ENCODE data around the gene SEC63. TPM values are rescaled to one million over a fixed set of nuclear protein-coding genes. Genes with fewer than 3 reads are reported as not detected.

Gene SEC63
- total RNA-seq, 1 experiment from 2014 or later, result 124 TPM

GRCh38 chr6:107981695-107982094 lies 23.7 kb upstream of the SEC63 start:
- Mint-ChIP-seq H3K4me3 (ENCODE audit: unreplicated experiment) (no peak overlapping the region), H3K4me1 (ENCODE audit: low read depth, unreplicated experiment) (no peaks in the 10 kb centered on the region), H3K27ac (ENCODE audit: unreplicated experiment) (no peak overlapping the region), H3K36me3 (ENCODE audit: insufficient read depth, unreplicated experiment) (no peaks in the 10 kb centered on the region), H3K27me3 (ENCODE audit: insufficient read depth, unreplicated experiment) (no peaks in the 10 kb centered on the region), H3K9me3 (ENCODE audit: unreplicated experiment) (no peaks in the 10 kb centered on the region)
- CTCF ChIA-PET, result interaction anchor here (2.4 kb wide), 1 partner anchor 68 kb away, joined by 21 read pairs; no protein-coding TSS in a partner anchor
- Histone ChIP-seq H3K4me3 (ENCODE audit: low read depth, low read length) (no peak overlapping the region), H3K4me1 (no peaks in the 10 kb centered on the region), H3K36me3 (ENCODE audit: control insufficient read depth, insufficient read depth, low read length) (no peaks in the 10 kb centered on the region), H3K9me3 (no peaks in the 10 kb centered on the region), H3K27me3 (replicated peaks; ENCODE audit: control insufficient read depth, insufficient read depth, low read length) (no peaks in the 10 kb centered on the region)
- TF ChIP-seq CTCF (IDR thresholded peaks at IDR 0.05; ENCODE audit: insufficient read depth in 1 of 2, low read depth in 1 of 2, low read length in 1 of 2, severe bottlenecking in 1 of 2, unreplicated experiment in 1 of 2), result no peak
- no peak for DNase-seq
- intact Hi-C loops (cut with micrococcal nuclease; ENCODE audit: unreplicated experiment), result loop anchor here (5.0 kb wide), 1 partner anchor 51 kb away; no protein-coding TSS in a partner anchor
- no TSS peak for BruUV-seq (replicated peaks)
- POLR2A ChIA-PET, result no interaction called here

GRCh38 chr6:107977283-107977682 lies 19.3 kb upstream of the SEC63 start:
- peak; percentile 39 to 64 for TF ChIP-seq CTCF (IDR thresholded peaks at IDR 0.05; ENCODE audit: insufficient read depth in 1 of 2, low read depth in 1 of 2, low read length in 1 of 2, severe bottlenecking in 1 of 2, unreplicated experiment in 1 of 2)
- Histone ChIP-seq H3K4me1 (peaks cover 7% of the 10 kb centered on the region; the same call in 1 of the 2 replicates), H3K9me3 (no peaks in the 10 kb centered on the region), H3K4me3 (ENCODE audit: low read depth, low read length) (no peak overlapping the region), H3K36me3 (ENCODE audit: control insufficient read depth, insufficient read depth, low read length) (no peaks in the 10 kb centered on the region), H3K27me3 (replicated peaks; ENCODE audit: control insufficient read depth, insufficient read depth, low read length) (no peaks in the 10 kb centered on the region)
- no peak overlapping the region for H3K27ac Mint-ChIP-seq (ENCODE audit: unreplicated experiment)
- BruUV-seq (replicated peaks), result no TSS peak
- CTCF ChIA-PET, result interaction anchor here (0.8 to 2.7 kb wide), 3 partner anchors 25 to 72 kb away, joined by 3 to 21 read pairs (median 4); no protein-coding TSS in a partner anchor
- H3K36me3 Mint-ChIP-seq (ENCODE audit: insufficient read depth, unreplicated experiment), result no peaks in the 10 kb centered on the region
- no peak overlapping the region for H3K4me3 Mint-ChIP-seq (ENCODE audit: unreplicated experiment)
- DNase-seq, result peak in 1 of 2 experiments; percentile 40
- no peaks in the 10 kb centered on the region for H3K9me3 Mint-ChIP-seq (ENCODE audit: unreplicated experiment)
- no peaks in the 10 kb centered on the region for H3K27me3 Mint-ChIP-seq (ENCODE audit: insufficient read depth, unreplicated experiment)
- POLR2A ChIA-PET, result interaction anchor here (0.6 kb wide), 1 partner anchor 216 kb away, joined by 23 read pairs; no protein-coding TSS in a partner anchor
- peaks cover 16% of the 10 kb centered on the region for H3K4me1 Mint-ChIP-seq (ENCODE audit: low read depth, unreplicated experiment)
- intact Hi-C loops (cut with micrococcal nuclease; ENCODE audit: unreplicated experiment), result no loop called here

DNA sequence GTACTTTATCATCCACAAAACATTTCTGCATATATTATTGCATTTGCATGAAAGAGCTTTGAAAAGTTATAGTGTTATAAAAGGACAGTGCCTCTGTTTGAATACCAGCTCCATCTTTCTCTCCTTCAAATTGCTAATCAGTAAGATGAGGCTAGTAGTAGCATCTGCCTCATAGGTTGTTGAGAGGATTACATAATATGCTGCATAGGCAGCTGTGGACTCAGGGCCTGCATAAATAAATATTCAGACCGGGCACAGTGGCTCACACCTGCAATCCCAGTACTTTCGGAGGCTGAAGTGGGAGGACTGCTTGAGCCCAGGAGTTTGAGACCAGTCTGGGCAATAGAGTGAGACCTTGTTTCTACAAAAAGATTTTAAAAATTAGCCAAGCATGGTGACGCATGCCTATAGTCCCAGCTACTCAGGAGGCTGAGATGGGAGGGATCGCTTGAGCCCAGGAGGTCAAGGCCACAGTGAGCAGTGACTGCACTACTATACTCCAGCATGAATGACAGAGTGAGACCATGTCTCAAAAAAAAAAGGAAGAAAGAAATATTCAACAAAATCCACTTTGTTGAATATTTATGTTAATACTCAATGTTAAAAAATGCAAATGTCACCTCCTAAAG lies 18.3 kb upstream of the SEC63 start:
- peaks cover 7% of the 10 kb centered on the region; the same call in 1 of the 2 replicates for H3K4me1 ChIP-seq
- DNase-seq, result no peak
- Mint-ChIP-seq H3K4me3 (ENCODE audit: unreplicated experiment) (no peak overlapping the region), H3K9me3 (ENCODE audit: unreplicated experiment) (no peaks in the 10 kb centered on the region), H3K36me3 (ENCODE audit: insufficient read depth, unreplicated experiment) (no peaks in the 10 kb centered on the region), H3K4me1 (ENCODE audit: low read depth, unreplicated experiment) (peaks cover 18% of the 10 kb centered on the region), H3K27ac (ENCODE audit: unreplicated experiment) (no peak overlapping the region), H3K27me3 (ENCODE audit: insufficient read depth, unreplicated experiment) (no peaks in the 10 kb centered on the region)
- H3K36me3 ChIP-seq (ENCODE audit: control insufficient read depth, insufficient read depth, low read length), result no peaks in the 10 kb centered on the region
- H3K27me3 ChIP-seq (replicated peaks; ENCODE audit: control insufficient read depth, insufficient read depth, low read length), result no peaks in the 10 kb centered on the region
- POLR2A ChIA-PET, result no interaction called here
- H3K9me3 ChIP-seq, result no peaks in the 10 kb centered on the region
- CTCF ChIA-PET, result no interaction called here
- TF ChIP-seq CTCF (IDR thresholded peaks at IDR 0.05; ENCODE audit: insufficient read depth in 1 of 2, low read depth in 1 of 2, low read length in 1 of 2, severe bottlenecking in 1 of 2, unreplicated experiment in 1 of 2), result no peak
- intact Hi-C loops (cut with micrococcal nuclease; ENCODE audit: unreplicated experiment), result no loop called here
- no TSS peak for BruUV-seq (replicated peaks)
- H3K4me3 ChIP-seq (ENCODE audit: low read depth, low read length), result no peak overlapping the region
